GM18870 (cell line): ENCODE data around the gene NOX4.
A peak's percentile ranks its signal among the peaks of the same experiment; 100 is the strongest.
"Not testable (repeated sequence)": the region's sequence is repeated elsewhere in the genome, so short reads cannot be mapped to it uniquely, and the experiment has no call there.

Source experiments
- ATAC-seq: cut with Tn5 transposase; IDR thresholded peaks from one replicate; pipeline ENCODE4 v1.9.1; 2021; ENCODE audit warnings: moderate library complexity; ENCODE audit not compliant: unreplicated experiment

NOX4 gene

DNA sequence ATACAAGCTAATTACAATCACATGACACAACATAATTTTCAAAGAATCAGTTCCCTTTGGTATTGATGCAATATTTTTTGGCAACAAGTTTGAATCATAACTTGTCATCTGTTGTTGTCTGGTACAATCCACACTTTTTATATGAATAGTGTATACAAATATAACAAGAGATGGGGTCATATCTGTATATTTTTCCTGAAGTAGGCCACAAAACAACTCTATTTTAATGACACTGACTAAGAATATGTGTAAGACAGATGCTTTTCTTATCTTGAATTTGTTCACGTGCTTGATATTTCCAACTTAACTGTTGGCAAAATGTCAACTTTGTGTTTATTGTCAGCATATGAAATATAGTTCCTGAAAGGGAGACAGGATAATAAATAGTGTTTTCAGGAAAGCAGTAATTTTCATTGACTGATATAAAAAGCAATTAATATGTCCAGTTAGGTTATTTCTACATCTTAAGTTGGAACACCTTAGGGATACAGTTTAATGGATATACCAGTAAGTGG, 27.9 kb downstream of the NOX4 start:
- no peak for ATAC-seq

- ATAC-seq = no peak
Observed at GRCh38 chr11:89458716-89459115, 32.5 kb downstream of the NOX4 start.

- ATAC-seq = no peak
Observed at GRCh38 chr11:89457190-89457589, 34.0 kb downstream of the NOX4 start.

- no peak for ATAC-seq
Observed at GRCh38 chr11:89456681-89457080, 34.5 kb downstream of the NOX4 start.

- no peak for ATAC-seq
Observed at GRCh38 chr11:89452780-89453179, 38.4 kb downstream of the NOX4 start.

- ATAC-seq = no peak
Observed at GRCh38 chr11:89447845-89448244, 43.3 kb downstream of the NOX4 start.

GRCh38 chr11:89443361-89444322, 47.5 kb downstream of the NOX4 start:
- ATAC-seq = no peak

DNA sequence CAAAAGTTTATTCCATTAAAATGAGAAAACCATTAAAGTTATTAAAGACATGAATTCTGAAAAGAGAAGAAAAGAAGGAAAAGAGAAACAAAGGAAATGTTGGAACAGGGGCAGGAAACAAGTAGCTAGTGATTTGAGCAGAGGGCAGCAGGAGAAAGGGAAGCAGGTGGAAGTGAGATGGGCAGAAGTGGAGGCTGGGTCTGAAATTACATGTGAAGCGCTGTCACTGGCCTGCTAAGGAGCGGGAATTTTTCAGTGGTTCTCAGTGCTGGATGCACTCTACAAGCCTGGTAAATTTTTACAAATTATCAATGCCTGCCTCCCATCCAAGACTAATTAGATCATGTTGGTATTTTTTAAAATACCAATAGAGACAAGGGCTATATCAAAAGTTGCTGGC, 48.4 kb downstream of the NOX4 start:
- ATAC-seq = no peak

DNA sequence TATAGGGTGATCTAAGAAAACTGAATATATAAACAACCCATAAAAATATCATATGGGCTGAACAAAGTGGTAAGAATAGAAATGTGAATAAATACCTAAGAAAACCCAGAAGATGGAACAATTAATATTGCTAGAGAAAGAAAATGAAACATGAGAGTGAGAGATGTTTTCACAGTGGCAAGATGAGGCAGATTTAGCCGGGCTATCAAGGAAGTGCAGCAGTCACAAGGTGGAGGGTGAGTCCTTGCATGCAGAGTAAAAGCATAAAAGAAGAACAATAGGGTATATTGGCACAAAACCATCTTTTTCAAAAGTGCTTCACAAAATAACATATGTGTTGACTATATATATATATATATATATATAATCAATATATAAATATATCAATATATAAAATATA, 49.6 kb downstream of the NOX4 start:
- ATAC-seq = no peak

DNA sequence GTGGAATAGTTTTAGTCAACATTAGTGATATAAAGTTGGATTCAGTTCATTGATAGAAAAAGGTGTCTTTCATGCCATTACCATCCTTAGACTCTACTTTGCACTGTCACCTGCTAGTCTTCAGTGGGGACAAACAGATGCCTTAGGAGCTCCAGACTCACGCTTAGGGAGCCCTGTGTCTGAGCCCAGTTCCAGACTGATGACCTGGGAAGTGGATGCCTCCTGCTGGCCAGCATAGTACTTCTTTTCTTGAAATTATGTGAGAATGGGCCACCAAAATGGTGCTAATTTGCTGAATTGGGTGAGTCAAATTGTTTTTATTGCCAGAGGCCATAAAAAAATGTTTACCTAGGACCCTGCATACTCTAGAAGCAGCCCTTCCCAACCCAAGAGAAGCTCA, 53.9 kb downstream of the NOX4 start:
- ATAC-seq = no peak

DNA sequence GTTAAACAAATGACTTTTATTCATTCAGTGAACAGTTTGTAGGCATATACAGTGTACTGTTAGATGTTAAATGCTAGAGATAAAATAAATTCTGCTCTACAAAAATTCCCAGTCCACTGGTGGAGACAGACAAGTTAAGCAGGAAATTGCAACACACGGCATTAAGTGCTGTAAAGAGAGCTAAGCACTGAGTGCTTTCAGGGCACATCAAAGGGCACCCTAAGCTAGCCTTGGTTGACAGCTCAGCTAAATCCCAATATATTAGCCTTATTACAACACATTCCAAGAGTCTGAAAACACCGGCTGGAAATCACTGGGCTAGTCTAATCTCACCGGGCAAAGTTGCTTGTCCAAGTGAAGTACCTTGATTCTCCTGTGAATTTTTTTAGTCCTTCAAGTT, 55.1 kb downstream of the NOX4 start:
- no peak for ATAC-seq

- ATAC-seq = peak; percentile 80
Observed at GRCh38 chr11:89433278-89433677, 57.9 kb downstream of the NOX4 start.

GRCh38 chr11:89432182-89432581, 59.0 kb downstream of the NOX4 start:
- not testable (repeated sequence) for ATAC-seq

- ATAC-seq = not testable (repeated sequence)
Observed at GRCh38 chr11:89426501-89426900, 64.7 kb downstream of the NOX4 start.

- ATAC-seq = no peak
Observed at GRCh38 chr11:89421718-89422117, 69.5 kb downstream of the NOX4 start.

DNA sequence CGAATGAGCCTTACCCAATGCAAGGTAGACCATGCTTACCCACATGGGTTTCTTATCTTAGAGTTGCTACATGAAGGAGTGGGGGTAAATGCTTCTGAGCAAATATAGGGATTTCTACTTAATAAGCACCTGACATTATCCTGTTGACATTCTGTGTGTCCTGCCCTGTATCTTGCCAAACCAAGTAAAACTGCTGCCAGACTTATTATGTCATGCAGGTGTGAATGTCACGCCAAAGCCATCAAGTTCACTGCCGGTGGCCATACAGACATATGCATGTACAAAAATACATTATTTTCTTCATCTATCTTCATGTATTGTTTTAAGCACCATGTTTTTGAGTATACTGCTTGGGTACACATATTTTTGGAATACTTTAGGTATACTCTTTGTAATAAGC, 70.2 kb downstream of the NOX4 start:
- no peak for ATAC-seq

DNA sequence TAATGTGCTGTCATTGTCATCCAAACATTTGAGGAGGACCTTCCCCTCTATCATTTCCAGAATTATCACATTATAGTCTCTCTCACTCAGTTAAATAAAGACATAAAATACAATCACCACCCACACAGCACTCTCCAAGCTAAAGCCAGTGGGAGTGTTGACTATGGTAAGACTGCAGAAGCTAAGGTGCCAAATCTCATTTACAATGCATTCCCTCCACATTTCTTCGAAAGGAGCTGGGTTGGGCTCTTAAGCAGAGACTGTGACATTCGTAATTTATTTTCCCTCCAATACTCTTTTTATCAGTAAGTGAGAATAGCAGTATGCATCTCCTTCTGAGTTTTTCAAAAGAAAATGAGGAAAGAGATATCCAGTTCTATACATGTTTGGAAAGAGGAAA, 74.2 kb downstream of the NOX4 start:
- no peak for ATAC-seq

- ATAC-seq = not testable (repeated sequence)
Observed at GRCh38 chr11:89411112-89411511, 80.1 kb downstream of the NOX4 start.

DNA sequence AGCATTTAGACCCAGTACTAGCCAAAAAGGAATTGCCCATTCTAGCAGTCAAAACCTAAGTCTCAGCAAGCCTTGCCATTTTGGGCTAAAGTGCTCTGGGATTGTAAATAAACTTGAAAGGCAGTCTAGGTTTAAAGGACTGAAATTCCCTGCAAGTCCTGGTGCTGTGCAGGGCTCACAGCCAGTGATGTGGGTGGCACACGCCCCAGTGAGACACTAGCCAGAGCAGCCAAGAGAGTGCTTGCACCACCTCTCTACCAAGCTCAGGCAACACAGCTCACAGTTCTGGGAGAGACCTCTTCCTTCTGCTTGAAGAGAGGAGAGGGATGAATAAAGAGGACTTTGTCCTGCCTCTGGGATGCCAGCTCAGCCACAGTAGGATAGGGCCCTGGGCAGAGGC, 80.5 kb downstream of the NOX4 start:
- ATAC-seq = not testable (repeated sequence)

DNA sequence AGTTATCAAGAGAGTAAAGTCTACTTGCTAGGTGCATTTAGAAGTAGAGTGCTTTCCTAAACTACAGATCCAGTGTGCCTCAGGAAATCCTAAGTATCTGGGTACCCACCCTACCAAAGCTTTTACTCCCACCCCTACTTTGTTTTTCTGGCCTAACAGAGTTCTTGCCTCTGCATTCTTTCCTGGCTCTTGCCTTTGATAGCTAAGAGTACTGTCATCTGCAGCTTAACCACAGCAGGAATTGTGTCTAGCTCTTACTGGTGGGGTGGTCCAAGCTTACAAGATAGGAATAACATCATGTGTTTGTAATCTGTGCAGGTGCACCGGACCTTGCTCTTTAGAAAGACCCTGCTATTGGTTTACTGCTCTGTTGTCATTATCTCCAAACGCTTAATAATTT, 82.7 kb downstream of the NOX4 start:
- not testable (repeated sequence) for ATAC-seq

- ATAC-seq = no peak
Observed at GRCh38 chr11:89405629-89406028, 85.5 kb downstream of the NOX4 start.

DNA sequence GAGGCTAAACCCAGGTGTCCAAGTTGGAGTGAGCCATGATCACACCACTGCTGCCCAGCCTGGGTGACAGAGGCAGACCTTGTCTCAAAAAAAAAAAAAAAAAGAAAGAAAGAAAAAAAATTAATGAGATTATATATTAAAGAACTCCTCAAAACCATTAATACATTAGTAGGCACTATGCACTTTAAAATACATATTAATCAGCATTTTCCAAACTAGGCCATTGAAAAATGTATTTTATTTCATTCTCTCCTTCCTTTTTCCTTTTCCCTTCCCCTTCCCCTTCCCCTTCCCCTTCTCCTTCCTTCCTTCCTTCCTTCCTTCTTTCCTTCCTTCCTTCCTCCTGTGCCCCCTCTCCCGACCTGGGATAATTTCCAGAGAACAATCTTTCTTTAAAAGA, 99.5 kb downstream of the NOX4 start:
- ATAC-seq = not testable (repeated sequence)
